T-helper 9 cell (primary cell): ENCODE data around the gene ASPHD1.
A peak's percentile ranks its signal among the peaks of the same experiment; 100 is the strongest.
"Not testable (repeated sequence)": the region's sequence is repeated elsewhere in the genome, so short reads cannot be mapped to it uniquely, and the experiment has no call there.

Experiments used
- DNase-seq: peaks from one replicate; pipeline ENCODE4 v3.0.0-alpha.2; 2020

Gene ASPHD1

DNA sequence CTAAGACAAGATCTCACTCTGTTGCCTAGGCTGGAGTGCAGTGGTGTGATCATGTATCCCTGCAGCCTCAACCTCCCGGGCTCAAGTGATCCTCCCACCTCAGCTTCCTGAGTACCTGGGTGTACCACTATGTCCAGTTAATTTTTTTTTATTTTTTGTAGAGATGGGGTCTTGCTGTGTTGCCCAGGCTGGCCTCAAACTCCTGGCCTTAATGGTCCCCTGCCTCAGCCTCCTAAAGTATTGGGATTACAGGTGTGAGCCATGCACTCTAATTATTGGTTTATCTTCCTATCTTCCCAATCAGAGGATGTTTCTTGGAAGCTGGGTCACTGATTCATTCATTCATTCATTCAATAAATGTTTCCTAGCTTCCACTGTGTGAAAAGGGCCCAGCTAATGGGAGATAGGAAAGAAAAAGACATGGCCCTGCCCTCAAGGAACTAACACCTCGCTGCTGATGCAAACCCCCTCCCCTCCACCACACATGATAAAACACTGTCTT is 8.5 kb downstream of the ASPHD1 start:
- no peak for DNase-seq

DNA sequence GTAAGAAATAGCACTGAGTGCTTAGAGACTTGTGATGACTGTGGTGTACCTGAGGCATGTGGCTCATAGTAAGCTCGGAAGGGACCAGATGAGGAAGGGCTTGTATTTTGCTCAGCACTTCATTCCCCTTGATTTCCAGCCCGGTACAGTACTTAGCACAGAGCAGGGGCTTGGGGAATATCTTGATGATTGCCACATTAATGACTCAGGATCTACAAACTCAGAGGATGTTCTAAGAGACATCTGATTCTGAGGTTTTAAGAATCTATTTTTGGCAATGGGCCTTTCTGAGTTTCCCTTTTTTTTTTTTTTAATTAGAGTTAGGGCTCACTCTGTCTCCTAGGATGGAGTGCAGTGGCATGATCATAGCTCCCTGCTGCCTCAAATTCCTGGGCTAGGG is 9.1 kb downstream of the ASPHD1 start:
- DNase-seq = no peak

DNA sequence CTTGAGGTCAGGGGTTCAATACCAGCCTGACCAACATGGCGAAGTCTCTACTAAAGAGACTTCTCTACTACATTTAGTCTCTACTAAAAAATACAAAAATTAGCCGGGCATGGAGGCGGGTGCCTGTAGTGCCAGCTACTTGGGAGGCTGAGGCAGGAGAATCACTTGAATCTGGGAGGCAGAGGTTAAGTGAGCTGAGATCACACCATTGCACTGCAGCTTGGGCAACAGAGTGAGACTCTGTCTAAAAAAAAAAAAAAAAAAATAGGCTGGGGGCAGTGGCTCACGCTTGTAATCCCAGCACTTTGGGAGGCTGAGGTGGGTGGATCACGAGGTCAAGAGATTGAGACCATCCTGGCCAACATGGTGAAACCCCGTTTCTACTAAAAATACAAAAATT is 9.6 kb downstream of the ASPHD1 start:
- DNase-seq = not testable (repeated sequence)

DNA sequence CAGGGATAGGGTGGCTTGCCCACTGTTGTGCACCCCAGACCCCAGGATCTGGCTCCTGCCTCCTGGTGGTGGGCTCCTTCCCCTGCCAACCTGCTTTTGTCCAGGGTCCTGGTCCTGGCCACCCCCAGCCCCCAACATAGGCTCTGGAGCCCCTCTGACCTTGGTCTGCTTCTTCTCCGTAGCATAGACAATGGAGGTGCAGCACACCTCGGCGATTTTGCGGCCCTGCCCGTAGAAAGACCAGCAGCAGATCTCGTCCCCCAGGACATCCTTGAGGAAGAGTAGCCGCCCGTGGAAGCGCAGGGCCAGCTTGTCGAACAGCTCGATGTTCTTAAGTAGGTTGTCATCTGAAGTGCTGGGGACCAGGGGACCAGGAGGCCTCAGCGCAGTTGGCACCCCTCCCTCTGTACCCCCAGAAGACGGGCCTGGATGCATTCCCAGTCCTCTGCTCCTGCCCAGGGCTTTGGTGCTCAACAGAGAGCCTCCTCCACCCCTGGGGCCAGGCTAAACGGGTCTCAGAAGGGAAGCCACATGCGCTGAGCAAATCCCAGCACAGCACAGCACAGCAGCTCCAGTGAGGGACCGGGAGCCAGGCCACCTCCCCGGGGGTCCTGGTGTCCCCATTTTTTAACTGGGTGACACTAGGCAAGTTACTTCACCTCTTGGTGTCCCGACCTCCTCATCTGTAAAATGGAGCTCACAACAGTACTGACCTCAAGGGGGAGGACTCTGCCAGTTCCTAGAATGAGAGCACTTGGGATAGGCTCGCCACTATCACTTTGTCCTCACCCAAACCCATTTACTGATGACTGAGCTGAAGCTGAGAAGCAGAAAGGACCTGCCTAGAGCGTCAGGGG is 10.8 kb downstream of the ASPHD1 start:
- DNase-seq = no peak

DNA sequence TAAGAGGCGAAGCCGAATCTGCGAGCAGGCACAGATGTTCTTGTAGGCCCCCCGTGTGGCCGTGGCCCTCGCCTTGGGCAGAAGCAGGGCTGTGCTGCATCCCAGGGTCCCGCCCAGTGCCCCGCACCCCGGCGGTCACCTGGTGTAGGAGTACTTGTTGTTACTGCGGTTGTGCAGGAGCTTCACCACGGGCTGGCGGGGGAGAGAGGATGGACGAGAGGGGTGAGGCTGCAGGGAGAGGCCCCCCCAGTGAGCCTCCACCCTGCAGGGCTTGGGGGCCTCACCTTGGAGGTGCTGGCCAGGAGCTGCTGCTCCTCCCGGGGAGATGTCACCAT is 11.4 kb downstream of the ASPHD1 start:
- DNase-seq = no peak

DNA sequence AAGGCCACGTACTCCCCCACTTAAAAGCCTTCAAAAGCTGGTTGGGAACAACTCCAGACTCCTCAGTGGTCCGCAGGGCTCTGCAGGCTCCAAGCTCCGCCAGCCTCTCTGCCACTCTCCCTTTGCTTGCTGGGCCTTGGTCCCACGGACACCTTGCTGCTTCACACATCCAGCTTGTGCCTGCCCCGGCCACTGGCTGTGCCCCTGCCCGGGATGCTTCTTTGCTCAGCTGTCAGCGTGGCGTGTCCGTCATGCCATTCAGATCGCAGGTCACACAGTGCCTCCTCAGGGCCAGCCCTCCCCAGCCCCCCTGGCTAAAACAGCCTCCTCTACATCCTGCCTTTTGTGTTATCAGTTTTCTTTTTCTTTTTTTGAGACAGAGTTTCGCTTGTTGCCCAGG is 11.8 kb downstream of the ASPHD1 start:
- no peak for DNase-seq

DNA sequence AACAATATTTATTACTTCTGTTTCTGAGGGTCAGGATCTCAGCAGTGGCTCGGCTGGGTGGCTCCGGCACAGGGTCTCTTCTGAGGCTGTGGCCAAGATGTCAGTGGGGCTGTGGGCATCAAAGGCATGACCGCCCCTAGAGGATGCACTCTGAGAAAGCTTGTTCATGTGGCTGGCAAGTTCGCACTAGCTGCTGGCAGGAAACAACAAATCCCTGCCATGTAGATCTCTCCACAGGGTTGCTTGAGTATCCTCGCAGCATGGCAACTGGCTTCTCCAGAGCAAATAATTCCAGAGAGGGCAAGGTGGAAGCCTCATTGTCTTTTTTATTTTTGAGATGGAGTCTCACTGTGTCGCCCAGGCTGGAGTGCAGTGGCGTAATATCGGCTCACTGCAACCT is 13.2 kb downstream of the ASPHD1 start:
- DNase-seq = no peak

DNA sequence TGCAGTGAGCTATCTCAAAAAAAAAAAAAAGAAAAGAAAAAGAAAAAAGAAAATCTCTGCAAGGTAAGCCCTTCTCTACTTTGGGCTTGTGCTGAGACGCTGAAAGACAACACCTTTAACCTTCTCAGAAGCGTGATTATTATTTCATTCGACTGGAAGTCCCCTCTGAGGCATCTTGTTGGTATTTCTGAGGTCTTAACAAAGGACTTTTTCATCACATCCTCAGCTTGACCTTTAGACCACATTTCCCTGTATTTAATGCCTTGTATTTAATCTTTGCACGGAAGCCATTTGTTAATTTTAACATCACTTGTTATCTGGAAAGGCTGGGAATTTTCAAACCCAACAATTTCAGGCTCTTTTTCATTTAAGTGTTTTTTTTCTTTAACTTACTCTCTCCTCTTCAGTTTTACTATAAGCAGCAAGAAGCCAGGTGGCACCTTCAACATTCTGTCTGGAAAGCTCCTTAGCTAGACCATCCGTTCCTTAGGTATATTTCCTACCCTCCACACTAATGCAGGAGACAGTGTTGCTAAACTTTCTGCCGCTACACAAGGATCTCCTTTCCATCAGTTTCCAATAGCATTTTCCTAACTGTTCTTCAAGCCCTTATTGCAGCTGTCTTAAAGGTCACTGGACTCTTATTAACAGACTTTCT is 15.4 kb downstream of the ASPHD1 start:
- no peak for DNase-seq

DNA sequence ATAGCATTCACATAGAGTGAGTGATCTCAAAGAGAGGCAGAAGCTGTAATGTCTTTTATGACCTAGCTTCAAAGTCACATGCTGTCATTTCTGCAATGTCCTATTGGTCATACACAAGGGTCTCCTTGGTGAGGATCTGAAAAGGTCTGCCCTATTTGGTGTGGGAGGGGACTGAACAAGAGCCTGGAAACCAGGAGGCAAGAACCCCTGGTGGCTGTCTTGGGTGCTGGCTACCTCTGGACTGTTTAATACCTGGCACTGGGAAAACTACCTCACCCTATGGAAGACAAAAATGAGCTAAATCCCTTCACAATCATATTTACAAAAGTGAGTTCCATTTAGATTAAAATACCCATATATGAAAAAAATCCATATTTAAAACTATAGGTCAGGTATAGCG is 16.7 kb downstream of the ASPHD1 start:
- DNase-seq = no peak

DNA sequence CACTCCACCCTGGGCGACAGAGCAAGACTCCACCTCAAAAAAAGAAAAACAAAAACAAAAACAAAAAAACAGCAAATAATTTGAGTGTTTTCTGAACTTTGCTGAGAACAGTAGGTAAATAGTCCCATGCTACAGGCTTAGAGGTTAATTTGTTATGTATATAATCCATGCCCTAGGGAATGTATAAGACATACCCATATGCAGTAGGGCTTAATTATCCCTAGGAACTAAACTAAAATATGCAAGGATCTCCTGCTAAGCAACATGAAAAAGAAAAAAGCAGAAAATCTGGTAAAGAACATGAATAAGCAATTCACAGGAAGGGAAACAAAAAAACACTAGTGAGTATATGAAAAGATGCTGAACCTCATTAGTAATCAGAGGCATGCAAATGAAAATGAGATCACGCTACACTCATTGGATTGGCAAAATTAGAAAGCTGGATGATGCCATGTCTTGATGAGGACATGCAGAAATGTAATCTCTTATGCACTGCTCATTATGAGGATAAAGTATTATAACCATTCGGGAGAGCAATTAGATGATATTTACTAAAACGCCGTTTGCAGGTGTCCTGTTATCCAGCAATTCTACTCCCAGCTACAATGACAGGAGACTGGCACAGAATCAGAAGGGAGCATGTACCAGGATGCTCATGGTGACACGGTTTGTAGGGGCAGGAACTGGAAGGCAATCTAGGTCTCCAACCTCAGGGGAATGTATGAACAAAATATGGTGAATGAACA is 20.2 kb downstream of the ASPHD1 start:
- no peak for DNase-seq

DNA sequence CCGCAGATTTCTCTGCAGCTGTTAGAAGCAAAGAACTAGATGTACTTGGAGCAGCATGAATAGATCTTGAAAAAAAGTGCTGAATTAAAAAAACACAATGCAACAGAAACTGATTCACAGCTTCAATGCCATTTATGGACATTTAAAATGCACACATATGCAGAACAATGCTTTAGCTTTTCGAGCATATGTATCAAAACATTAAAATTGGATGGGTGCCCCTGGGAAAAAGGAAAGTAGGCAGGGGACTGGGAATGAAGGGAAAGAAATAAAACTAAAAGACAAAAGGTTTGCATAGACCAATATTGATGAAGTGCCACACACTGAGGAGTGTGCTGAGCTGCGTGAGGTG is 20.7 kb downstream of the ASPHD1 start:
- no peak for DNase-seq

DNA sequence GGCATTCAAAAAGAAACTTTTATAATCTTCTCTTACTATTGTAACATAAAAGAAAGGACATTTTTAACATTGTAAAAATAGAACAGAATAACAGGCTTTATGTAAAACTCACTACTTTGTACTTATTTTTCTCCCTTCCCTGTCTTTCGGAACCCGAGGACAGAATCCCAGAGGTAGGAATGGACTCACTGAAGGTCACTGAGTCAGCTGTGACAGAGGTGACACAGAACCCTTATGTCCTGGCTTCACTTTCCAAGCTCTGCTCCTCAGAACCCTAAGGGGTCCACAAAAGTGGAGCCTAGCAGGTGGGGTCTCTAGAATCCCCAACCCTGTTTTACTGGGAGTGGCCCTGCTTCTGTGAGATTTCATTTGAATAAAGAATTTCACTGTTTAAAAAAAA is 22.0 kb downstream of the ASPHD1 start:
- DNase-seq = no peak

DNA sequence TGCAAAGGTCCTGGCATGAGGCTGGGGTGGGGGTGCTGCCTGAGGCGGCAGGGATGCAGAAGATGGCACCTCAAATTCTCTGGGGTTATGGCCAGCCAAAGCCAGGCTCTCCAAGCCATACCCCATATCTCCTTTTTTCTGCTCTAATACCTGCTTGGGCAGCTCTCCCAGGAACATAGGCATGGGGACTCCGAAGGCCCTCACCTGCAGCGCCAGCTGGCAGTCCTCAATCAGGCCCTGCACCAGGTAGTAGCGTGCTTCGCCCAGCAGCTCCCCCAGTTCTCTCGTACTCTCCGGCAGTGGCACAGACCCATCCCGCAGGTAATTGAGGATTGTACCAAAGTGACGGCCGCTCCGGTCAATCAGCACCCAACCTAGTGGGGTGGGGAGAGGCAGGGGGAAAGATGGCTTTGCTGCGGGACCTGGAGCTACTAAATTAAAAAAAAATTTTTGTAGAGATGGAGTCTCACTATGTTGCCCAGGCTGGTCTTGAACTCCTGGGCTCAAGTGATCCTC is 22.8 kb downstream of the ASPHD1 start:
- DNase-seq = no peak

DNA sequence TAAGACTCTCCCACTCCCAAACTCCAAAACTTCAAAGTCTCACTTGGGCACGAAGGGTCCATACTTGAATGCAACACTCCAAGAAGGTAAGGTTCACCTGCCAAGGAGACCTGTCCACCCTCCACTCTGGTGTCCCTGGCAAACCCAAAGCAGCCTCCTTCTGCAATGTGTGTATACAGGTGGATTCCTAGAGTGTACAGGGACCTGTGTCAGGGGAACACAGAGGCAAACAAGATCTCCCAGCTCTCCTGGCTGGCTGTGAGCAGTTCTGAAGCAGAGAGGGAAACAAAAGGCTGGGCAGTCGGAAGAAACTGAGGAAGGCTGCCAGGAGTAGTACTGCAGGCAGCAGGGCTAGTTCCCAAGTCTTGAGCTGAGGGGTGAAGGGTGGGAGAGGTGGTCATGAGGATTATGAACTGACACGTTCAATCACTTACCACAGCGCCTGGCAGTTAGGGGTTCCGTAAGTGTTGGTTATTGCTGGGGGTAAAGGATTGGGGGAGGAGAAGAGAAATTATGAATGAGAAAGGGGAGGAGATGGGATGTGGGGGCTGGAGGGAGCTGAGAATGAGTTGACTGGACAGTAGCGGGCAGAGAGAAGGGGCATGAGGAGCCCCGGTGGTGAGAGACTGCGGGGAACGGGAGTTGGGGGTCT is 24.9 kb downstream of the ASPHD1 start:
- DNase-seq = no peak

DNA sequence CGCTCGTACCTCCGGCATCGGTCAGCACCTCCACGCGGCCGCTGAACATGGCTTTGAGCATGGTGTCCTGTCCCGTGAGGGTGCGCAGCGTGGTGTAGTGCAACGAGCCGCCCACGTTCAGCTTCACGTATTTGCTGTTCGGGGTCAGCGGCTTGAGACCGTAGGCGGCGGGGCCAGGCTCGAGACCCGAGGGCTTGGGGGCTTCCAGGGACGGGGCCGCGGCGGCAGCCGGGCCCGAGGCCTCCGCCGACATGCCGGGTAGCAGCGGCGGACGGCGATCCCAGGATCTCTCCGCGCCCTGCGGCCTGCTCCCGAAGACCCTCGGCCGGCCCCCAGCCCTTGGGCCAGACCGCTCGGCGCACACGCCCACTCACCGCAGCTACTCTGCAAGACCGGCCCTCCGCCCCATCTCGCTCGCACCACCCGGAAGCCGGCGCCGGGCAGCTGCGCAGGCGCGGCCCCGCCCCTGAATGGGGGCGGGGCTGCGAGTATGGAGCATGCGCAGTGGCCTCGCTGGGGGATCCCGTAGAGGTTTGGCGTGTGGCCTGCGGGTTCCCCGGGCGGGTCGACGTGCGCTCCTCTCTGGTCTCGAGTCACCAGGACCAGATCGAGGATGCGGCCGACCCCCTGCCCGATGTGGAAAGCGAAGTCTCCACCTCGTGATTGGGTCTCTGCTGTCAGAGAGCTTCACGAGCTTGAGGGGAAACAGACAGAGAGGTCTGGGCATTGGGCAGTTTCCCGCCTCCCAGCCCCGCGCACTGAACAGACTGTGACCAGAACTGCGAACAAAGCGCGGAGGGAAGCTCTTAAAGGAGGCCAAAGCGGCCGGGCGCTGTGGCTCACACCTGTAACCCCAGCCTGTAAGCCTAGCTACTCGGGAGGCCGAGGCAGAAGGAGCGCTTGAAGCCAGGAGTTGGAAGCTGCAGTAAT is 25.8 kb downstream of the ASPHD1 start, which contains the start of gene KCTD13:
Gene KCTD13, minus strand, starts transcription at position 446 of the 930 bp plus-strand sequence. Its CDS starts 193 bp downstream, at position 253.
- DNase-seq = peak; percentile 86

DNA sequence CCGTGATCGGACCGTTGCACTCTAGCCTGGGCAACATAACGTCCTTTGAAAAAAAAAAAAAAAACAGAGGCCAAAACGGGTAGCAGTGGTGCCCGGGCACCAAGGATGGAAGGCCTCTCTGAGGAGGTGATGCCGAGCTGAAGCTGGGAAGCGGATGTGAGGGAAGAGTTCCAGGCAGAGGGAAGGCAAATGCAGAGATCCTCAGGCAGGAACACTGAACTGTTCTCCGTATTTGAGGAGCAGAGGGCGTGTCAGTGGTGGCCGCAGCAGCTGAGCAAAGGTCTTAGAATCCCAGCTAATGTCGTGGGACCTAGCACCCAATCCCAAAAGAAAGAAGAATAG is 26.4 kb downstream of the ASPHD1 start:
- no peak for DNase-seq

DNA sequence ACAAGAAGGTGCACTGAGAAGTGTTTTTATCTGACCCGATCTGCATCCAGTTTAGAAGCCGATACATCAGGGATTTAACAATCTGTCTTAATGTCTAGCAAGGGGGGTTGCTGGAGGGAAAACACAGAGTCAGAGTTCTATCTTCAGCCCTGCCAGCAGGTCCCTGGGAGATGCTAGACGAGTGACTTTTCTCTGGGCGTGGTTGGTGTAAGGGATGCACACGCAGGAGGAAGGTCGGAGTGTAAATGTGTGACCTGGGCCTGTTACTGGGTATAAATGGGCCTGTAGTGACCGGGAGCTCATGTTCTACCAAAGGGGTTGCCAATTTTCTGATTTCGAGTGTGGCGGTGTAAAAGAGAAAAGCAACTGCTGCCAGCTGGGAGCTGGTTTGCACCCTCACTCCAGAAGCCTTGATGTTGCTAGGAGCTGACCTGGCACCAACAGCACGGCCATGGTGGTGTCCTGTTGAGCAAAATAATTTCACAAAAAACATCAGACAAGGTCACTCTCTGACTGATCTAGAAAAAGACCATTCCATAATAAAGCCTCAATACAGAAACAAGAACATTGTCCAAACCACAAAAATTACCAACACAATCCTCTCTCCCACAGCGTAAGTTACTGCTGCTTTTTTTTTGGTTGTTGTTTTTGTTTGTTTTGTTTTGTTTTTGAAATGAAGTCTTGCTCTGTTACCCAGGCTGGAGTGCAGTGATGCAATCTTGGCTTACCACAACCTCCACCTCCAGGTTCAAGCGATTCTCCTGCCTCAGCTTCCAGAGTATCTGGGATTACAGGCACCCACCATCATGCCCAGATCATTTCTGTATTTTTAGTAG is 27.0 kb downstream of the ASPHD1 start:
- DNase-seq = no peak

DNA sequence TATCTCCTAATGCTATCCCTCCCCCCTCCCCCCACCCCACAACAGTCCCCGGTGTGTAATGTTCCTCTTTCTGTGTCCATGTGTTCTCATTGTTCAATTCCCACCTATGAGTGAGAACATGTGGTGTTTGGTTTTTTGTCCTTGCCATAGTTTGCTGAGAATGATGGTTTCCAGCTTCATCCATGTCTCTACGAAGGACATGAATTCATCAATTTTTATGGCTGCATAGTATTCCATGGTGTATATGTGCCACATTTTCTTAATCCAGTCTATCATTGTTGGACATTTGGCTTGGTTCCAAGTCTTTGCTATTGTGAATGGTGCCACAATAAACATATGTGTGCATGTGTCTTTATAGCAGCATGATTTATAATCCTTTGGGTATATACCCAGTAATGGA is 31.5 kb downstream of the ASPHD1 start:
- DNase-seq = not testable (repeated sequence)

DNA sequence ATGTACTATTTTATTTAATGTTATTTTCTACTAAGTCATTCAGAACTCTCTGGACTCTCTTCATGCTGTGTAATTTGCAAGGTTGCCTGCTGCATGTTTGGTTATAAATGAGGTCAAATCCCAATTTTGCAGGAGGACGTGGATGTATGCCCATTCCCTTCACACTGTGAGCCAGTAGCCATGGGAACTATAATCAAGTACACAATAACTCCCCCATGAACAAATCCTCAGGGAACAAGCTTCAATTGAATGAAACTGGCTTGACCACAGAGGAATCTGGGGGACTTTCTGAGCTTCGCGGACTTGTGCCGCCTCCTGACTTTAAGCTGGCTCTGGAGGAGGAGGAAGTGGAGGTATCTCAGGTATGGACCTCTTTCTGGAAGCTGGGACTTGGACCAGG is 40.4 kb downstream of the ASPHD1 start:
- no peak for DNase-seq

DNA sequence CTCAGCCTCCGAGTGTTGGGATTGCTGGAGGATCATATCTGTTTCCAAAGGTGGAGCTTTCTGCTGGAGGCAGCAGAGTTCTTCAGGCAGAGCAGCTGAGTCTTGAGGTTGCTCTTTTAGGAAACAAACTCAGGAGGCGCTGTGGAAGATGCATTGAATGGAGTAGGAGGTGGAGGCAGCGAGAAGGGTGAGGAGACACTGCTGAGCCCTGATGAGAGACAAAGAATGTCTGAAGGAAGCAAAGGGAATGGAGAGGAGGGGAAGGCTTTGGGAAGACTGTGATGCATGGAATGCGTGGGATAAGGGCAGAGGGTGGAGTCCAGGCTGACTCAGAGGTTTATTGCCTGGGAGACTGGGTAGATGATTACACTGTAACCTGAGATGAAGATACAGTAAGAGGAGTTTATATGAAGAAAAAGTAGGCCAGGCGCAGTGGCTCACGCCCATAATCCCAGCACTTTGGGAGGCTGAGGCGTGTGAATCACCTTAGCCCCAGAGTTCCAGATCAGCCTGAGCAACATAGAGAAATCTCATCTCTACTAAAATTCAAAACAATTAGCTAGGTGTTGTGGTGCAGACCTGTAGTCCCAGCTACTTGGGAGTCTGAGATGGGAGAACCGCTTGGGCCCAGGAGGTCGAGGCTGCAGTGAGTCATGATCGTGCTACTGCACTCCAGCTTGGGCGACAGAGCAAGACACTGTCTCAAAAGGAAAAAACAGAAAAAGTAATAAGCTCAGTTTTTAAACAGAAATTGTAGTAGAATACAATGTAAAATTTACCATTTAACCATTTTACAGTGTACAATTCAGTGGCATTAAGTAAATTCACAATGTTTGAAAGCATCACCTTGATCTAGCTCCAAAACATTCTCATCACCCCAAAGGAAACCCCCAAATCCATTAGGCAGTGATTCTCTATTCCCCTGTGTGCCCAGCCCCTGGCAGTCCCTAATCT is 43.8 kb downstream of the ASPHD1 start:
- no peak for DNase-seq
